GM12875 (cell line): ENCODE results near the gene COL5A1.

ENCODE experiments used
- H3K4me3 ChIP-seq: one replicate; pipeline ENCODE4 v1.5.1; 2011; ENCODE audit warnings: low read depth, low read length, control low read depth
- TF ChIP-seq, protein P1 (sequence below): IDR thresholded peaks from 2 replicates; pipeline ENCODE4 v1.5.1; 2011; ENCODE audit warnings: low read depth, mild to moderate bottlenecking, control low read depth, inconsistent platforms, low read length, moderate library complexity, borderline replicate concordance; ENCODE audit not compliant: insufficient read depth

The COL5A1 gene

DNA sequence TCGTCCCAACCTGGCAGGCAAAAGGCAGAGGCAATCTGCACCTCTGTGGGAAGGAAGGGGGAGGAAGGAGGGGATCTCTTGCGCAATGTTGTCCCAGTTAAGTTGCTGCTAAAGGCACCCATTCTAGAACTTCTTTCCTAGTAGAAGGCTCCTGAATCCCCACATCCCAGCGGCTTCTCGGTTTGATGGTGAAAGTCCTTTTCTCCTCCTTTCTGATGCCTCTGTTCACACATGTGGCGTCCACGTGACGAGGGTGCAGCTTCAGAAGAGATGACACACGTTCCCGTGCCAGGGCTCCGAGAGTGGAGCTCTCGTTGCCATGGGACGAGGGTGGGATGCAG lies 142.1 kb downstream of the COL5A1 start:
- H3K4me3 ChIP-seq = no peak overlapping the region
- TF ChIP-seq, protein P1, sequence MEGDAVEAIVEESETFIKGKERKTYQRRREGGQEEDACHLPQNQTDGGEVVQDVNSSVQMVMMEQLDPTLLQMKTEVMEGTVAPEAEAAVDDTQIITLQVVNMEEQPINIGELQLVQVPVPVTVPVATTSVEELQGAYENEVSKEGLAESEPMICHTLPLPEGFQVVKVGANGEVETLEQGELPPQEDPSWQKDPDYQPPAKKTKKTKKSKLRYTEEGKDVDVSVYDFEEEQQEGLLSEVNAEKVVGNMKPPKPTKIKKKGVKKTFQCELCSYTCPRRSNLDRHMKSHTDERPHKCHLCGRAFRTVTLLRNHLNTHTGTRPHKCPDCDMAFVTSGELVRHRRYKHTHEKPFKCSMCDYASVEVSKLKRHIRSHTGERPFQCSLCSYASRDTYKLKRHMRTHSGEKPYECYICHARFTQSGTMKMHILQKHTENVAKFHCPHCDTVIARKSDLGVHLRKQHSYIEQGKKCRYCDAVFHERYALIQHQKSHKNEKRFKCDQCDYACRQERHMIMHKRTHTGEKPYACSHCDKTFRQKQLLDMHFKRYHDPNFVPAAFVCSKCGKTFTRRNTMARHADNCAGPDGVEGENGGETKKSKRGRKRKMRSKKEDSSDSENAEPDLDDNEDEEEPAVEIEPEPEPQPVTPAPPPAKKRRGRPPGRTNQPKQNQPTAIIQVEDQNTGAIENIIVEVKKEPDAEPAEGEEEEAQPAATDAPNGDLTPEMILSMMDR = no peak

DNA sequence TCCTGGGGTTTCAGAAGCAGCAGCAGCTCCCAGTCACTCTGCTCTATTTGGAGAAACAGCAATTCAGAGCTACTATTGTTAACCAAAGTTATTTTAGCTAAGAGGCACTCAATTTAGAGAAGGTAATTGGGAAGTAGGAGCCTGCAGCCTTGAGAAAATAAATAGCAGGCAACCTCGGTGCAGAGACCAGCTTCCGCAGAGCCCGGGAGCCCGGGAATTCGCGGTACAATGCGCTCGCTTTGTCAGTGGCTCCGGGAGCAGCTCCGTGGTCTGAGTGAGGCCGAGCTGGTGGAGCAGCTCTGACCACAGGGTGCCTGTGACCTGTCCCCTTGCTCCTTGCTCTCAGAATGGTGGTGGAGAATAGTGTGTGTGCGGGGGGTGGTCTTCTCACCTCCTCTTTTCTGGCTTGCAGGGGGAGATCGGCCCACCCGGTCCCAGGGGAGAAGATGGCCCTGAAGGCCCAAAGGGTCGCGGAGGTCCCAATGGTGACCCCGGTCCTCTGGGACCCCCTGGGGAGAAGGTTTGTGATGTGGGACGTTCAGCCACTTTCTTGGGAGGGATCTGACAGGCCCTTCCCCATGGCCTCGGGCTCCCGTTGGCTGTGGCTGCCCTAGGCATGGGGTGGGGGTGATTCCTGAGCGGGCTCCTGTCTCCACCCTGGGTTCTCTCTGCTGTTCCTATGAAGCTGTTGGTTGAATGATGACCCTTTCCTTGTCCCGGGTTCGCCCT lies 143.1 kb downstream of the COL5A1 start:
- no peak overlapping the region for H3K4me3 ChIP-seq
- TF ChIP-seq, protein P1 = no peak

DNA sequence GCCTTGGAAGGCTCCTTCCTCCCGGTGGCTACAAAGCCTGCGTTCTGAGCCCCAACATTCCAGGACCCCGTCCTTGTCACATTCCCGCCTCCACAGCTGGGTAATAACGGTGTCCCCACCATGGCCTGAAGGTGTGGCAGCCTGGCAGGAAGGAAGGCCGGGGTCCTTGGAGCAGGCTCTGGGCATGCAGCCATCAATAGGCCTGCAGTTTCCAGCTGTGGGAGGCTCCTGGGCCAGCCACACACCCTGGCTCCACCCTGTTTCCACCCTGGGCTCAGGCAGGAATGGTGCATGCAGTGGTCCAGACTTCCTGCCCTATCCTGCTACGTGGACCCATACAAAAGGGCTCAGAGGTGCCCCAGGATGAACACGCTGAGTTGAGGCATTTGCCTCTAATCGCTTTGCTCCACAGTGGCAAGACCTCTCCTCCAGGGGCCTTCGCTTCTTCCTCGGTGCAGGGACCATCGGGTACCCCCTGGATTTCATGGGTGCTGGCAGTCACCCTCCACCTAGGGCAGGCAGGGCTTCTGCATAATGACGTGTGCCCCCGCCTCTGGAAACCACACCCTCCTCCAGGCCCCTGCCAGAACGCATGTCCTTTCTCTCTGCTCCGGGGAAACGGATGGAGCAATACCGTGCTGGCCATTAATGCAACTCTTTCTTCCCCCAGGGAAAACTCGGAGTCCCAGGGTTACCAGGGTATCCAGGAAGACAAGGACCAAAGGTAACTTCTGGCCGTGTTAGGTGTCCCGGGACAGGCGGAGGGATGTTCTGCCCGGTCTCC lies 143.9 kb downstream of the COL5A1 start:
- H3K4me3 ChIP-seq = no peak overlapping the region
- TF ChIP-seq, protein P1 = no peak

DNA sequence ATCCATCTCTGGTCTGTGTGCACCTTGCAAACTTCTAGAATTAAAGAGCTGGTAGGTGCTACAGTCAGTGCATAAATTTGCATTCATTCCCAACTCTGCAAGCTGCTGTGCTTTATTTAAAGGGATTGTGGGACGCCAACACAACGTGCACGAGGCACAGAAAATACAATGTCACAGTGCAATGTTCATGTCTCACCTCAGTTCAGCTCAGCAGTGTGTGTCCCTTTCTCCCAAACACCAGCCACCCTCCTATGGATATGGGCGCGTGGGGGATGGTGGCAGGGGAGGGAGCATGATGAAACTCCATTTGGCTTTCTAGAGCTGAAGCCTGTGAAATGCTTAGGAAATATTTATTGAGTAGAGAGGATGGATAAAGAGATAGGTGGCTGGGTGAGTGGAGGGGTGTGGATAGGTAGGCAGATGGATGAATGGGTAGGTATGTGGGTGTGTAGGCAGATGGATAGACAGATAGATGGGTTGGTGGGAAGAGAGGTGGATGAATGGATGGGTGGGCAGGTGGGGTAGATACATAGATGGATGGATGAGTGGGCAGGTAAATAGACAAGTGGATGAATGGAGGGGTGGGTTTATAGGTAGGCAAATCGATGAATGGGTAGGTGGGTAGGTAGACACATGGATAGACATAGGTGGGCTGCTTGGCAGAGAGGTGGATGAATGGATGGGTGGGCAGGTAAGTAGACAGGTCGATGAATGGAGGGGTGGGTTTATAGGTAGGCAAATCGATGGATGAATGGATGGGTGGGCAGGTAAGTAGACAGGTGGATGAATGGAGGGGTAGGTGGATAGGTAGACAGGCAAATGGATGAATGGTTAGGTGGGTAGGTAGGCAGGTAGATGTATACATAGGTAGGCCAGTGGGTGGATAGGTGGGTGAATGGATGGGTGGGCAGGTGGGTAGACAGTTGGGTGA lies 146.3 kb downstream of the COL5A1 start:
- TF ChIP-seq, protein P1 = no peak
- H3K4me3 ChIP-seq = no peak overlapping the region

DNA sequence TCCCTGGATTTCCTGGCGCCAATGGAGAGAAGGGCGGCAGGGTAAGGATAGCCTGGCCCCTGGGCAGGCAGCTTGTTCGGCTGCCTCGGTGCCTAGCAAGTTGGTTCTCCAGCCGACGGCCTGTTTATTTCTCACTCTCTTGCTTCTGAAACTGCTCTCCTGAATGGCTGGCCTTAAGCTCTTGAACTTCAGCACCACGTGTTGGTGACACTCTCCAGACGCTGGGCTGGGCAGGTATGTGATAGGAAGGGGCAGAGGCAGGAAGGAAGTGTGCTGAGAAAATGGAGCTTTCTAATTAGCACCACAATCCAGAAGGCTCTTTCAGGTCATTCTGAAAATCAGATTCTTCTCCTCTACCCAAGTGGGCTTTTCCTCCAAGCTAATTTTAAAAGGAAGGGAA lies 147.6 kb downstream of the COL5A1 start:
- no peak overlapping the region for H3K4me3 ChIP-seq
- TF ChIP-seq, protein P1 = no peak

DNA sequence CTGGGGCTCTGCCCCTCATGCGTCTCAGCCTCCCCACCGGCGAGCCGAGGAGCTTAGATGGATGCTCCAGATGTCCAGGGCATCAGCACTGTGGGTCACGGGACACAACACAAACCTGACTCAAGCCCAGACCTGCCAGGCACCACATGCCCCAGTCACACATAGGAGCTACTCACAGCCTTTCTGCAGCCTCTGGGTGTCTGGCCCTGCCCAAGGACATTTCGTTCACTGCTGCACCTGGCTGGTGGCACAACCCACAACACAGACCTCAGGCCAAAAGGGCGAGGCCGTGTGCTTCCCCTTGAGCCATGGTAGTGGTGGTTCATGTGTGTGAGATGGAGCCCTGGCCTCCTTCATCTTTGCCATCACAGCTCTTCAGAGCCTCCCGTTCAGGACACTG lies 149.4 kb downstream of the COL5A1 start:
- TF ChIP-seq, protein P1 = no peak
- no peak overlapping the region for H3K4me3 ChIP-seq

DNA sequence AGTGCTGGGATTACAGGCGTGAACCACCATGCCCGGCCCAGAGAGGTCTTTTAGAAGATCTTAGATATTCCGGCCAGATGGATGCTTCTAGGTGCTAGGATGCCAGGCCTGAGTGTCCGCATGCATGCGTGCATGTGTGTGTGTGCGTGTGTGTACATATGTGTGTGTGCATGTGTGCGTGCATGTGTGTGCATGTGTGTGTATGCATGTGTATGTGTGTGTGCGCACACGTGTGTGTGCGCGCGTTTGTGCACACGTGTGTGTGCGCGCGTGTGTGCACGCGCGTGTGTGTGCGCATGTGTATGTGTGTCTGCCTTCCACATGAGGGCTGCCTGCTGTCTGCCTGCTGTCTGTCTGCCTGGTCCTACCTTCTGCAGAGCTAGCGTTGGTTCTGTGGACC lies 151.0 kb downstream of the COL5A1 start:
- H3K4me3 ChIP-seq = no peak overlapping the region
- TF ChIP-seq, protein P1 = no peak
